GM18951 (cell line): Measurements from ENCODE around the gene MYO1H.

Experiments used
- POLR2A ChIP-seq: IDR thresholded peaks from 4 replicates; pipeline ENCODE4 v1.6.1; 2011; ENCODE audit warnings: mild to moderate bottlenecking; ENCODE audit not compliant: insufficient read length, insufficient read depth; ENCODE audit errors: extremely low read depth
- in situ Hi-C: fragments of 300-500 bp; cut with MboI; formaldehyde crosslinking; loops from one replicate; pipeline ENCODE4 v1.12.0; 2022; ENCODE audit warnings: low sequenced_read_pairs, mixed read lengths, inconsistent platforms; ENCODE audit not compliant: unreplicated experiment

MYO1H gene

GRCh38 chr12:109455706-109456105 is 108.0 kb downstream of the MYO1H start:
- no peak for TF ChIP-seq POLR2A
- in situ Hi-C loops: no loop called here

- TF ChIP-seq POLR2A: no peak
- in situ Hi-C loops: no loop called here
Observed at GRCh38 chr12:109458086-109458485, 110.4 kb downstream of the MYO1H start.

DNA sequence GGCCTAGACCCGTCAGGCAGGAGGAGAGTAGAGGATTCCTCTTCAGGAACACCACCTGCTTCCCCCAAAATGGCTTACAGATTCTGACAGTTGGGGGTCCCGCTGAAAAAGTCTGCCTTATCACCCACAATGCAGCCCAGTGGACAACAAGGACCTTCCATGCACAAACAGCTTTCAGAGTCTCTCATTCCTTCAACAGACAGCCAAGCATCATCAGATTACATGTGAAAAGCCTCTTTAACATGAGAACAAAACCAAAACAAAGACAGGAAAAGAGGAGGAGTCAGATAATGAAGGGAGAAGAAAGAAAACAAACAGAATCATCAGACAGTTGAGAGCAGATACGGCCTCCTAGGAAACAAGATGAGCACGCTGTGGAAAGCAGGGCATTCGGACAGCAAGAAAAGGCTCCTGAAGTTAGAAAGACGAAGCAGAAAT is 111.1 kb downstream of the MYO1H start:
- TF ChIP-seq POLR2A: no peak
- in situ Hi-C loops: no loop called here

GRCh38 chr12:109459247-109459646 is 111.5 kb downstream of the MYO1H start:
- no peak for TF ChIP-seq POLR2A
- in situ Hi-C loops: no loop called here

DNA sequence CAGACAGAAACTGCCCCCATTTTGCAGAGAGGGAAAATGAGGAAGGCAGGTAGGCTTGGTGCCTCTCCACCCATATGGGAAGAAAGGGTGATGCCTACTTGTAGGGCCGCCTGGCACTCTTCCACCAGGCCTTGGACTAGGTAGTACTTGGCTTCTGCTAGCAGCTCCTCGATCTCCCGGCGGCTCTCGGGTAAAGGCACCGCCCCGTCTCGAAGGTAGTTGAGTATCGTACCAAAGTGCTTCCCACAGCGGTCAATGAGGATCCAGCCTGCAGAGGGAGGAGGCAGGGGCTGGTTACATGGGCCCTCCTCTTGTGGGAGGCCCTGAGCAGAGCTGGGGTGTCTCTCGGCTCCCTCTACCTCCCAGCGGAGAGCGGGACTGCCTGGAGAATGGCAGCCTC is 112.8 kb downstream of the MYO1H start:
- in situ Hi-C loops: no loop called here

GRCh38 chr12:109461049-109461845 is 113.5 kb downstream of the MYO1H start:
- TF ChIP-seq POLR2A: no peak
- in situ Hi-C loops: no loop called here

More for the DNA sequence above, 112.8 kb downstream of the MYO1H start:
- no peak for TF ChIP-seq POLR2A

- no peak for TF ChIP-seq POLR2A
- in situ Hi-C loops: no loop called here
Observed at GRCh38 chr12:109461846-109462756, 114.4 kb downstream of the MYO1H start.

- in situ Hi-C loops: no loop called here
- TF ChIP-seq POLR2A: no peak
Observed at GRCh38 chr12:109462868-109463692, 115.4 kb downstream of the MYO1H start.

DNA sequence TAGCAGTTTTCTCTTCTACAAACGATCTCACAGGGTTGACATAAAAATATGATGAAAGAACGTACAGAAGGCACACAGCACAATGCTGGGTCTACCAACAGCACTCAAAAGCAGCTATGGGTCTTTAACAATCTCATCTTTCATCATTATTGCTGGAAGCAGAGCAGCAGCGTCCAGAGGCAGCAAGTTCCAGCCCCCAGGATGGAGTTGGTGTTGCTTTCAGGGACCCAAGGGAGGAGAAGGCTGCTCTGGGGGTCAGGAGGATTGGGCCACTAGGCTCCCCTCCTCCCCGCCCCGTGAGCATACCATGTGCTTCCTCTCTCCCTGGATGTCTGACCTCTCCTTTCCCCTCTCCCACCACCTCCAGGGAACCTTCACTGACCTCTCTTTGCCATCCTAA is 116.1 kb downstream of the MYO1H start:
- in situ Hi-C loops: no loop called here

GRCh38 chr12:109464642-109465351 is 117.1 kb downstream of the MYO1H start:
- TF ChIP-seq POLR2A: no peak
- in situ Hi-C loops: no loop called here

More for the DNA sequence above, 116.1 kb downstream of the MYO1H start:
- no peak for TF ChIP-seq POLR2A

DNA sequence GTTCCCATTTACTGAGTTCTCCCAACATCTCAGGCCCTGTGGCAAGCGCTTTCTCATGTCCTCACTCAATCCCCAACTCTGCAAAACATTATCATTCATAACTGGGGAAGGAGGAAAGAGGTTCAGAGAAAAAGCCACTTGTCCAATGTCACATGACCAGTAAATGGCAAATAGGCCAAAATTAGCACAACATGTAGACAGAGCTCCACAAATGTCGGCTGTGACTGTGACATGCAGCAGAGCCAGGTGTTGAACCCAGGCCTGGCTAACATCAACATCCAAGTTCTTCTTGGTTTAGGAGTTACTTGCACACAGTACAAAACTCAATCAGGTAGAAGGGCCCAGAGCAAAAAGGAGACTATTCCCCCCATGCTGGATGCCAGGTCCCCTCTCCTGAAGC is 118.6 kb downstream of the MYO1H start:
- TF ChIP-seq POLR2A: no peak
- in situ Hi-C loops: no loop called here

DNA sequence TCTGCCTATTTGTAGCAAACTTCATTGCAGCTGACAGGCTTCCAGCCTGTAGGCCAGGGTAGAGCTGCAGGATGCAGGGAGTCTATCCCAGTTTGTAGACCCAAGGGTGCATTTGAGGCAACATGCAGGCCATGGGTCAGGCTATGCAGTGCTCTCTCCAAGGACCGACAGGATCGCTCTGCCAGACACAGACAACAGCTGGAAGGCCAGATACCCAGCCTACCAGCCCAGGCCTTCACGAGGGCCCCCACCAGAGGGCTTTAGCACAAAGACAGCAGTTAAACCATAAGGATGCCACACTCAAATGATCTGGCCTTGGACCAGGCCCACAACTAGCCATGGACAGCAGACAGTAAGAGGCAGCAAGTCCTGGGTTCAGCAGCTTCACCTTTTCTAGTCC is 119.1 kb downstream of the MYO1H start:
- in situ Hi-C loops: no loop called here

More for the DNA sequence above, 119.1 kb downstream of the MYO1H start:
- TF ChIP-seq POLR2A: no peak
